DMS 273 treated with DMSO at 0.1 percent for 48 hours (cell line): ENCODE results near the gene FILIP1L.

Source experiments
- DNase-seq: peaks from one replicate; lab custom pipeline; 2025; lab: John Stamatoyannopoulos, UW

FILIP1L gene

GRCh38 chr3:99951701-99952100 lies 162.6 kb downstream of the FILIP1L start:
- no peak for DNase-seq

GRCh38 chr3:99950921-99951320 lies 163.4 kb downstream of the FILIP1L start:
- DNase-seq, result no peak

GRCh38 chr3:99949956-99950670 lies 164.2 kb downstream of the FILIP1L start:
- DNase-seq, result no peak

GRCh38 chr3:99948467-99949089 lies 165.7 kb downstream of the FILIP1L start:
- no peak for DNase-seq

GRCh38 chr3:99947356-99947755 lies 166.9 kb downstream of the FILIP1L start:
- no peak for DNase-seq

GRCh38 chr3:99945328-99945995 lies 168.8 kb downstream of the FILIP1L start:
- DNase-seq, result no peak

GRCh38 chr3:99943931-99944761 lies 170.2 kb downstream of the FILIP1L start:
- DNase-seq, result no peak

GRCh38 chr3:99941211-99941610 lies 173.1 kb downstream of the FILIP1L start:
- DNase-seq, result no peak

GRCh38 chr3:99940350-99940749 lies 174.0 kb downstream of the FILIP1L start:
- DNase-seq, result no peak

GRCh38 chr3:99939876-99940275 lies 174.4 kb downstream of the FILIP1L start:
- no peak for DNase-seq

- no peak for DNase-seq
Measured at GRCh38 chr3:99938270-99938911, 175.9 kb downstream of the FILIP1L start.

- no peak for DNase-seq
Measured at GRCh38 chr3:99934975-99935797, 179.1 kb downstream of the FILIP1L start.

- DNase-seq, result no peak
Measured at GRCh38 chr3:99933971-99934750, 180.1 kb downstream of the FILIP1L start.

GRCh38 chr3:99931059-99931458 lies 183.2 kb downstream of the FILIP1L start:
- no peak for DNase-seq

GRCh38 chr3:99929745-99930139 lies 184.6 kb downstream of the FILIP1L start:
- DNase-seq, result no peak

- DNase-seq, result no peak
Measured at GRCh38 chr3:99928771-99929744, 185.2 kb downstream of the FILIP1L start.

- no peak for DNase-seq
Measured at GRCh38 chr3:99927671-99928457, 186.4 kb downstream of the FILIP1L start.

- DNase-seq, result peak; percentile 37
Measured at GRCh38 chr3:99925584-99926230, 188.6 kb downstream of the FILIP1L start.
